ENCODE results near the gene MACROD2. TPM values are rescaled to one million over a fixed set of nuclear protein-coding genes. Genes with fewer than 3 reads are reported as not detected.

MACROD2 gene
- total RNA-seq, 1 donor from 2014 or later, result 2.5 TPM

DNA sequence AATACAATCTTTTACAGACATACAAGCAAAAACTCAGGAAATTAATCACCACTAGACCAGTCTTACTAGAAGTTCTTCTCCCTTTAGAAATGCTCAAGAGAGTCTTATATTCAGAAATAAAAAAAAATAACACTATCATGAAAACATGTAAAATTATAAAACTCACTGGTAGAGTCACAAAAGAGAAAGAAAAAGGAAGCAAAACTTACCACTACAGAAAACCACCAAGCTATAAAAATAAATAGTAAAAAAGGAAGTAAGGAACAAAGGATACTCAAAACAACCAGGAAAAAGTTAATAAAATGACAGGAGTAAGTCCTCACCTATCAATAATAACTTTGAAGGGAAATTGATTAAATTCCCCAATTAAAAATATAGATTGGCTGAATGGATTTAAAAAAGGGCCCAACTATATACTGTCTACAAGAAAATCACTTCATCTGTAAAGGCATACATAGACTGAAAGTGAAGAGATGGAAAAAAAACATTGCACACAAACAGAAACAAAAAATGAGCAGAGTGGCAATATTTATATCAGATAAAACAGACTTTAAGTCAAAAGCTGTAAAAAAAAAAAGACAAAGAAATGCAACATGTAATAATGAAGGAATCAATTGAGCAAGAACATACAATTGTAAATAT lies 2088.4 kb downstream of the MACROD2 start:
- no peak for TF ChIP-seq CTCF (IDR thresholded peaks at IDR 0.05)
- H3K9me3 Mint-ChIP-seq (ENCODE audit: unreplicated experiment), result peaks cover 20% of the 10 kb centered on the region
- H3K27me3 Mint-ChIP-seq (ENCODE audit: unreplicated experiment), result peaks cover 1% of the 10 kb centered on the region
- H3K36me3 Mint-ChIP-seq (ENCODE audit: unreplicated experiment), result no peaks in the 10 kb centered on the region
- no peaks in the 10 kb centered on the region for H3K4me1 Mint-ChIP-seq (ENCODE audit: unreplicated experiment)
- no peak overlapping the region for H3K4me3 Mint-ChIP-seq (ENCODE audit: unreplicated experiment)
- DNase-seq (ENCODE audit: extremely low spot score, unreplicated experiment), result no peak
- no peak overlapping the region for H3K27ac Mint-ChIP-seq (ENCODE audit: unreplicated experiment)

DNA sequence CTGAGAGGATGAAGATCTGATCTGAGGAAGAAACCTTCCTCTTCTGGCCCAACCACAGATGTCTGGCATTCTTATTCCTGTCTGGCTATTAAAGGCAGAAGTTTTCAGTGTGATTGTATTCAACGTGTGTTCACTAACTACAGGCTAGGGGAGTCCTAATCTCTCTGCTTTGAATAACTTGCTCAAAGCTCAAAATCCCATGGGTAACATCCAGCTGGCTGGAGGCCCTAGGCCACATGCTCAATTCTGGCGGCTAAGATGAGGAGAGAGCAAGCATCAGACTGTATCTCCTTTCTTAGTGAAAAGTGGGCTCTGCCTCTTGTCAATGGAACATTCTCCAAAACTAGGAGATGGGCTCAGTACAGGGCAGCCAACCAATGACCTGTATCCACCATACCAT lies 2099.9 kb downstream of the MACROD2 start:
- no peaks in the 10 kb centered on the region for H3K27me3 Mint-ChIP-seq (ENCODE audit: unreplicated experiment)
- H3K36me3 Mint-ChIP-seq (ENCODE audit: unreplicated experiment), result no peaks in the 10 kb centered on the region
- DNase-seq (ENCODE audit: extremely low spot score, unreplicated experiment), result no peak

GRCh38 chr20:16096756-16097326 lies 2101.5 kb downstream of the MACROD2 start:
- Mint-ChIP-seq H3K27ac (ENCODE audit: unreplicated experiment) (no peak overlapping the region), H3K27me3 (ENCODE audit: unreplicated experiment) (no peaks in the 10 kb centered on the region), H3K4me3 (ENCODE audit: unreplicated experiment) (no peak overlapping the region), H3K36me3 (ENCODE audit: unreplicated experiment) (no peaks in the 10 kb centered on the region), H3K9me3 (ENCODE audit: unreplicated experiment) (peaks cover 3% of the 10 kb centered on the region), H3K4me1 (ENCODE audit: unreplicated experiment) (no peaks in the 10 kb centered on the region)
- DNase-seq (ENCODE audit: extremely low spot score, unreplicated experiment), result no peak
- TF ChIP-seq CTCF (IDR thresholded peaks at IDR 0.05), result no peak

More for the DNA sequence above, 2099.9 kb downstream of the MACROD2 start:
- Mint-ChIP-seq H3K27ac (ENCODE audit: unreplicated experiment) (no peak overlapping the region), H3K9me3 (ENCODE audit: unreplicated experiment) (peaks cover 6% of the 10 kb centered on the region), H3K4me1 (ENCODE audit: unreplicated experiment) (no peaks in the 10 kb centered on the region), H3K4me3 (ENCODE audit: unreplicated experiment) (no peak overlapping the region)
- TF ChIP-seq CTCF (IDR thresholded peaks at IDR 0.05), result no peak

GRCh38 chr20:16097788-16098187 lies 2102.5 kb downstream of the MACROD2 start:
- H3K9me3 Mint-ChIP-seq (ENCODE audit: unreplicated experiment), result peaks cover 3% of the 10 kb centered on the region
- H3K27ac Mint-ChIP-seq (ENCODE audit: unreplicated experiment), result no peak overlapping the region
- TF ChIP-seq CTCF (IDR thresholded peaks at IDR 0.05), result no peak
- H3K4me1 Mint-ChIP-seq (ENCODE audit: unreplicated experiment), result no peaks in the 10 kb centered on the region
- no peak overlapping the region for H3K4me3 Mint-ChIP-seq (ENCODE audit: unreplicated experiment)
- H3K27me3 Mint-ChIP-seq (ENCODE audit: unreplicated experiment), result no peaks in the 10 kb centered on the region
- no peak for DNase-seq (ENCODE audit: extremely low spot score, unreplicated experiment)
- no peaks in the 10 kb centered on the region for H3K36me3 Mint-ChIP-seq (ENCODE audit: unreplicated experiment)

DNA sequence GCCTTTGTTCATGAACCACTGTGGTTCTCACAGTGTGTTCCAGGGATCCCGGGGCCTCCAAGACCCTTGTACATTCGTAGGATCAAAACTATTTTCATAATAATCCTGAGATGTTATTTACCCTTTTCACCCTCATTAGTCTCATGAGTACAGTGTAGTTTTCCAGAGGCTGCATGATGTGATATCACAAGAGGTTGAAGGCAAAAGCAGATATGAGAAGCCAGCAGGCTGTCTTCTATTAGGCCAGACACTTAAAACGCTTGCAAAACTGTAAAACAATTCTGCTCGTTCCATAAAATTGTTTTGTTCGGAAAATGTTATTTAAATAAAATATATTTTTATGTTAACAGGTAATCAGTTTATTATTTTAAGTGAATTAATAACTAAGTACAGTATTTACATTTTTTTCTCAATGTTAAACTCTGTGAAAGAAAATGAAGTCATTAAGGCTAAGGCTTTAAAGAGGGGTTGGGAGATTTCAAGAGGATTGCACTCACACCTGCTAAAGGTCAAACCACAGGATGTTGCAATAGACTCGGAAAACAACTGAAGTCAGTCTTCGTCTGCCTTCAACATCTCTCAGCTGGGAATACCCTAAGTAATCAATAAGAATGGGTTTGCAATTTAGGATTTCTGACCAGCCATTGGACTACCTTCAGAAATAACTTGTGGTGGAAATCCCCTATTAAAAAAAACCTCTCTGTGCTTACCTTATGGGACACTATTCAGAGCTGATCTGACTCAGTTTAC lies 2103.7 kb downstream of the MACROD2 start:
- TF ChIP-seq CTCF (IDR thresholded peaks at IDR 0.05), result no peak
- no peaks in the 10 kb centered on the region for H3K36me3 Mint-ChIP-seq (ENCODE audit: unreplicated experiment)
- H3K9me3 Mint-ChIP-seq (ENCODE audit: unreplicated experiment), result peaks cover 3% of the 10 kb centered on the region
- H3K27ac Mint-ChIP-seq (ENCODE audit: unreplicated experiment), result no peak overlapping the region
- H3K27me3 Mint-ChIP-seq (ENCODE audit: unreplicated experiment), result no peaks in the 10 kb centered on the region
- no peak for DNase-seq (ENCODE audit: extremely low spot score, unreplicated experiment)
- no peaks in the 10 kb centered on the region for H3K4me1 Mint-ChIP-seq (ENCODE audit: unreplicated experiment)
- H3K4me3 Mint-ChIP-seq (ENCODE audit: unreplicated experiment), result no peak overlapping the region

All from osteocyte (in vitro differentiated cells).